Measurements from ENCODE around the gene GLRX2. TPM values are rescaled to one million over a fixed set of nuclear protein-coding genes. Genes with fewer than 3 reads are reported as not detected.

Gene GLRX2
- total RNA-seq, 2 experiments from 2014 or later, result 11.0 to 24.0 TPM

DNA sequence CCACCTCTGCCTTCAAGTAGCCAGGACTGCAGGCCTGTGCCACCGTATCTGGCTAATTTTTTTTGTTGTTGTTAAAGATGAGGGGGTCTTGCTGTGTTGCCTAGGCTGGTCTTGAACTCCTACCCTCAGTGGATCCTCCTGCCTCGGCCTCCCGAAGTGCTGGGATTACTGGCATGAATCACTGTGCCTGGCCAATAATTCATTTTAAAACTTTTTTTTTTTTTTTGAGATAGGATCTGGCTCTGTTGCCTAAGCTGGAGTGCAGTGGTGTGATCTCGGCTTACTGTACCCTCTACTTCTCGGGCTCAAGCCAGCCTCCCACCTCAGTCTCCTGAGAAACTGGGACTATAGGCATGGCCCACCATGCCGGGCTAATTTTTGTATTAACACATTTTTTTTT is 20.2 kb upstream of the GLRX2 start:
- ChIA-PET CTCF (ENCODE audit: unreplicated experiment) (no interaction called here), POLR2A (interaction anchor here (0.7 to 1.7 kb wide), 5 partner anchors 8 to 405 kb away, joined by 3 to 9 read pairs (median 3); no protein-coding TSS in a partner anchor)
- Histone ChIP-seq H3K4me3 (ENCODE audit: low read depth, low read length, poor library complexity, severe bottlenecking) (no peak overlapping the region), H3K79me2 (ENCODE audit: insufficient read depth, low read depth, low read length) (peaks cover 71% of the 10 kb centered on the region), H4K20me1 (ENCODE audit: insufficient read depth, low read length) (peaks cover 14% of the 10 kb centered on the region; the same call in 1 of the 2 replicates), H3K4me1 (ENCODE audit: insufficient read depth, low read length, poor library complexity, severe bottlenecking) (peaks cover 25% of the 10 kb centered on the region), H3K9me3 (ENCODE audit: low read length) (no peaks in the 10 kb centered on the region), H3K9me2 (ENCODE audit: insufficient read depth, low read length) (no peaks in the 10 kb centered on the region), H3K36me3 (ENCODE audit: insufficient read depth, low read length) (peaks cover 61% of the 10 kb centered on the region), H2AFZ (ENCODE audit: low read length) (no peak overlapping the region), H3K27ac (ENCODE audit: low read depth, low read length, poor library complexity, severe bottlenecking) (no peak overlapping the region), H3K4me2 (ENCODE audit: low read length) (no peak overlapping the region)
- BruUV-seq (replicated peaks), result no TSS peak
- intact Hi-C loops (cut with micrococcal nuclease; ENCODE audit: unreplicated experiment), result no loop called here
- DNase-seq (ENCODE audit: low spot score), result no peak
- TF ChIP-seq, protein P1, sequence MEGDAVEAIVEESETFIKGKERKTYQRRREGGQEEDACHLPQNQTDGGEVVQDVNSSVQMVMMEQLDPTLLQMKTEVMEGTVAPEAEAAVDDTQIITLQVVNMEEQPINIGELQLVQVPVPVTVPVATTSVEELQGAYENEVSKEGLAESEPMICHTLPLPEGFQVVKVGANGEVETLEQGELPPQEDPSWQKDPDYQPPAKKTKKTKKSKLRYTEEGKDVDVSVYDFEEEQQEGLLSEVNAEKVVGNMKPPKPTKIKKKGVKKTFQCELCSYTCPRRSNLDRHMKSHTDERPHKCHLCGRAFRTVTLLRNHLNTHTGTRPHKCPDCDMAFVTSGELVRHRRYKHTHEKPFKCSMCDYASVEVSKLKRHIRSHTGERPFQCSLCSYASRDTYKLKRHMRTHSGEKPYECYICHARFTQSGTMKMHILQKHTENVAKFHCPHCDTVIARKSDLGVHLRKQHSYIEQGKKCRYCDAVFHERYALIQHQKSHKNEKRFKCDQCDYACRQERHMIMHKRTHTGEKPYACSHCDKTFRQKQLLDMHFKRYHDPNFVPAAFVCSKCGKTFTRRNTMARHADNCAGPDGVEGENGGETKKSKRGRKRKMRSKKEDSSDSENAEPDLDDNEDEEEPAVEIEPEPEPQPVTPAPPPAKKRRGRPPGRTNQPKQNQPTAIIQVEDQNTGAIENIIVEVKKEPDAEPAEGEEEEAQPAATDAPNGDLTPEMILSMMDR (conservative IDR thresholded peaks at IDR 0.05; ENCODE audit: low read length), result no peak
- TF ChIP-seq EZH2phosphoT487 (IDR thresholded peaks at IDR 0.05; ENCODE audit: borderline replicate concordance, low read depth, low read length), result no peak

DNA sequence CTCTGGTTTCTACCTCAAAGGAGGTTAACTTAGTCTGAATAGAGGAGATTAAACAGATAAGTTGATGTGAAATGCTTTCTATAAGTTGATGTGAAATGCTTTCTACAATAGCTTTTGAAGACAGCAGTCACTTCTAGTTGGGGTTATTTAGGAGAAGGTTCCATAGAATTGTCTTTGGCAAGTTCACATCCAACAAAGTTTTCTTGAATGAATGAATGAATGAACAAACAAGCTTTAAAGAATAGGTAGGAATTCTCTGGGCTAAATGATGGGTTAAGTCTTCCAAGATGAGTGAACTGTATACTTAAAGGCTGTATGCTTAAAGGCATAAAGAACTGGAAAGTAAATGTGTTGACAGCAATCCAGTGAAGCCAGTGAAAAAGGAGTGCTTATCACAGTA is 18.5 kb upstream of the GLRX2 start:
- Histone ChIP-seq H3K4me3 (ENCODE audit: low read depth, low read length, poor library complexity, severe bottlenecking) (peak overlapping the region; percentile 92), H4K20me1 (ENCODE audit: insufficient read depth, low read length) (peaks cover 14% of the 10 kb centered on the region; the same call in 1 of the 2 replicates), H3K79me2 (ENCODE audit: insufficient read depth, low read depth, low read length) (peaks cover 64% of the 10 kb centered on the region), H3K27ac (ENCODE audit: low read depth, low read length, poor library complexity, severe bottlenecking) (no peak overlapping the region), H3K4me2 (ENCODE audit: low read length) (peak overlapping the region; percentile 79), H3K4me1 (ENCODE audit: insufficient read depth, low read length, poor library complexity, severe bottlenecking) (peaks cover 25% of the 10 kb centered on the region), H2AFZ (ENCODE audit: low read length) (no peak overlapping the region), H3K9me3 (ENCODE audit: low read length) (no peaks in the 10 kb centered on the region), H3K9me2 (ENCODE audit: insufficient read depth, low read length) (no peaks in the 10 kb centered on the region), H3K36me3 (ENCODE audit: insufficient read depth, low read length) (peaks cover 45% of the 10 kb centered on the region)
- ChIA-PET POLR2A (interaction anchor here (0.8 to 2.5 kb wide), 5 partner anchors 14 to 489 kb away, joined by 3 to 14 read pairs (median 6); no protein-coding TSS in a partner anchor), CTCF (ENCODE audit: unreplicated experiment) (no interaction called here)
- no peak for DNase-seq (ENCODE audit: low spot score)
- BruUV-seq (replicated peaks), result no TSS peak
- intact Hi-C loops (cut with micrococcal nuclease; ENCODE audit: unreplicated experiment), result loop anchor here (5.0 kb wide), 2 partner anchors 486 to 646 kb away; partner anchors contain the start of gene RGS13
- TF ChIP-seq, protein P1 (conservative IDR thresholded peaks at IDR 0.05; ENCODE audit: low read length), result no peak
- no peak for TF ChIP-seq EZH2phosphoT487 (IDR thresholded peaks at IDR 0.05; ENCODE audit: borderline replicate concordance, low read depth, low read length)

Measured in OCI-LY7 (cell line).